GM18517 (cell line): ENCODE data around the gene BTG3.

Experiments
- ATAC-seq: cut with Tn5 transposase; IDR thresholded peaks from one replicate; pipeline ENCODE4 v1.9.1; 2021; ENCODE audit warnings: mild to moderate bottlenecking, moderate library complexity; ENCODE audit not compliant: unreplicated experiment

Gene BTG3

DNA sequence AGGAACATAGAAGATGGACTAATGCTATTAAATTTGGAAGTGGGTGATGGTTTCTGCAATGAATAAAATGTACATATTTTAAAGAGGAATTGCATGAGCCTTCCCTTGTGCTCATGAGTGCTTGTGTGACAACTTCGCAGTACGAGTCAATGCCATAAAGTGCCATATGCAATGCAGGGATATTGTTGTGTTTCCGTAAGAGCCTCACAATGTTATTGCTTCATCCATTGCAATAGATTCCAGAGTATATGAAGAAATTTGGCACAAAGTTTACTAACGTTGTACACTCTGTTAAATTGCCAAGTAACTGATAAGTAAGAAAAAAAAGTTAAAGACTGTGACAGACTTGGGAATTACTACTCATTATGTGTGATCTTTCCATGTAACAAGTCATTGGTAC lies 22.3 kb downstream of the BTG3 start:
- ATAC-seq, result no peak

- no peak for ATAC-seq
These were observed 26.7 kb downstream of the BTG3 start for GRCh38 chr21:17585875-17586450.

DNA sequence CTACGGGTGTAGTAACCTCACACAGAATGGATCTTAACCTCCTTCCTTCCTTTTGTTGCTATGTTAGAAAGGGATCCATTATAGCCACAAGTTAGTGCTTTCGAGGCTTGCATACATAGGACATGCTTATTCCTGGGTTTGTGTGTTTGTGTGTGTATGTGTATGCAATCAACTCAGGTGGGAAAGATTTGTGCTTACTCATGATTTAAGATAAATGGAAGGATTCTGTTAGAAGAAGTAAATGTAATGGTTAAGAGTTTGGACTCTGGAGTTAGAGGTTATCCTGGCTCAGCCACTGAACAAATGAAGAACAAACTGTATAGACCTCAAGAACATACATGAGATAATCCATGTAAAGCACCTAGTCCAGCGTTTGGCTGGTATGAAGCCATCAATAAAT lies 28.8 kb downstream of the BTG3 start:
- no peak for ATAC-seq

DNA sequence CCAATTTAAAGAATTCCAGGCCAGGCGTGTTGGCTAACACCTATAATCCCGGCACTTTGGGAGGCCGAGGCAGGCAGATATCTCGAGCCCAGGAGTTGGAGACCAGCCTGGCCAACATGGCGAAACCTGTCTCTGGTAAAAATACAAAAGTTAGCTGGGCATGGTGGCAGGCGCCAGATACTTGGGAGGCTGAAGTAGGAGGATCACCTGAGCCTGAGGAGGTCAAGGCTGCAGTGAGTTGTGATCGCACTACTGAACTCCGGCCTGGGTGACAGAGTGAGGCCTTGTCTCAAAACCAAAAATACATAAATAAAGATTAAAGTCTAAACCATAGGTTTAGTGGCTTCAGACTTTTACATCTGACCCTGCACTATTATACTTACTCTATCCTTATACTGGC lies 32.4 kb downstream of the BTG3 start:
- ATAC-seq, result no peak

- no peak for ATAC-seq
These were observed 33.8 kb downstream of the BTG3 start for GRCh38 chr21:17578876-17579275.

DNA sequence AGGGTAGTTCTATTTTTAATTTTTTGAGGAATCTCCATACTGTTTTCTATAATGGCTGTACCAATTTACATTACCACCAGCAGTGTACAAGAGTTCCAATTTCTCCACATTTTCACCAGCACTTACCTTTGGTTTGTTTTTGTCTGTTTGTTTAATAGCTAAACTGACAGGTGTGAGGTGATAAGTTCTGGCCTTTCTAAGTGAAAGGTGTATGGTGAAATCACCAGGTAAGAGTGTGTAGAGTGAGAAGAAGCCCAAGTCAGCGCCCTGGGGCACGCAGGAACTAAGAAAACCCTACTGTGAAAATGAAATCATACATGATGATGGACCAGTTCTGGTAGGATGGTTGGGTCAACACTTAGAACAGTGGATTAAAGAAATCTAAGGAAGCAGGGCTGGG lies 34.5 kb downstream of the BTG3 start:
- ATAC-seq, result no peak

DNA sequence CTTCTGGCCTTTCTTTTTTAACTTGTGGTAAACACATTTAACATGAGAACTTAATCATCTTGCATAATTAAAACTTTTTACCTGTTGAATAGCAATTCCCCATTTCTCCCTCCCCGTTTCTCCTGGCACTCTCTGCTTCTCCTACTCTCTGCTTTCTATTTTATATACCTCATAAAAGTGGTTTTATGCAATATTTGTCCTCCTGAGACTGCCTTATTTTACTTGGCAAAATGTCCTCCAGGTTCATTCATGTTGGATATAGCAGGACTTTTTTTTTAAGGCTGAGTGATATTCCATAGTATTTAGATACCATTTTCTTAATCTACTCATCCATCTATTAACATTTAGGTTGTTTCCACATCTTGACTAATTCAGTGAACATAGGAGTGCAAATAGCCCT lies 35.0 kb downstream of the BTG3 start:
- ATAC-seq, result no peak

- ATAC-seq, result no peak
These were observed 36.4 kb downstream of the BTG3 start for GRCh38 chr21:17576080-17576835.

- no peak for ATAC-seq
These were observed 37.6 kb downstream of the BTG3 start for GRCh38 chr21:17575076-17575475.

DNA sequence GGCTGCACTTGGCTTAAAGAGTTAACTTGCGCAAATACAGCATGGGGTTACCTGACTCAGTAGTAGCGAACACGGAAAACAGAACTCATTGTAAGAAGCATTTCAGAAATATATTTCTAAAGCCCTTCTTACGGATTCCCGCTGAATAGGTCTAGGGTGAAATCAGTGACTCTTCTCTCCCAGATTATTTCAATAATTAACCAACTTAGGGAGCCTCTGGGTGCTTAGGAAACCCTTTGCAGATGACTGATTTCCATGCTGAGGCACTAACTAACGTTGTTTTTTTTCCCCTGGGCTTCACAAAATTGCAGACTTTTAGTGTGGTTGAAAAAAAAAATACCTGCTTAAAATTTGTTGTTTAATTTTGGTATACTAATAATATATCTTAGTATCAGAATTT lies 40.3 kb downstream of the BTG3 start:
- no peak for ATAC-seq

- no peak for ATAC-seq
These were observed 41.9 kb downstream of the BTG3 start for GRCh38 chr21:17570786-17571185.

DNA sequence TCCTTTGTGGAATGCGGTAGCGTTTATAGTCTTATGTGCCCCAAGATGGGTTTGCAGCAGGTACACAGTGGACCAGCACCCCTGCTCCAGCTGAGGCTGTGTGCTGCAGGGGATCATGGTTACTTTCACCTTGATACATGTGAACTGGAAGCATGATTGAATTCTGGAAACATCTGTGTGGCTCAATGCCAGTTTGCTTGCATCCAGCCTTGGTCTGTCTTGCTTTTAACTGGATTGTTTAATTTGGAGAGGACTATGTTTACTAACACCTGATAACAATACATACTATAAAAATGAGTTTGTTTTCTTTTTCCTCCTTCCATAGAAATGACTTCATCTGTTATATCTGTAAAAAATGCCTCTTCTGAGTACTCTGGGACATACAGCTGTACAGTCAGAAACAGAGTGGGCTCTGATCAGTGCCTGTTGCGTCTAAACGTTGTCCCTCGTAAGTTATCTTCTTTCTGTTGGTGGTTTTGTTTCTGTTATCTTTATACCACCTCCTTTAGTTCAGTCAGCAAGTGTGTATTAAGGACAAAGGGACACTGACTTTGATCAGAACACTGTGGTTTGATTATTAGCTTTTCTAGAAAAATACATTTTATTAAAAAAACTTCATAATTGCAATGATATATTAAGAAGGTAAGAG lies 52.2 kb downstream of the BTG3 start:
- ATAC-seq, result no peak

- ATAC-seq, result no peak
These were observed 57.8 kb downstream of the BTG3 start for GRCh38 chr21:17554679-17555465.

- no peak for ATAC-seq
These were observed 58.6 kb downstream of the BTG3 start for GRCh38 chr21:17554120-17554519.

DNA sequence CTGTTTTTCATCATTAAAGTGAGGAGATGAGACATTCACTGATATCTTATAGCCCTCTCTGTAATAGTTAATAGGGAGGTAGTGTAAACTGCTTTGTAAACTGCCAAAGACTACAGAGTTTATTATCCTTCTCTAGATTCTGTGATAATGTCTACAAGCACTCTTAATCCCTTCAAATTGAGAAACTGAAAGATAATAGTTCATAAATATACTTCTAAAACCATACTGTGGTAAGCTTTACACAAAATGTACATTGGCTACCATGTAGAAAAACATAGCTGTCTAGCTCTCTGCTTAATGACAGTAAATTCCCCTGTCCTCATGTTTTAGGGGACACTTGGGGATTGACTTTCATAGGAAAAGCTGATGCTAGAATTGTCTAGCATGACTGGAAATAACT lies 60.3 kb downstream of the BTG3 start:
- ATAC-seq, result no peak

DNA sequence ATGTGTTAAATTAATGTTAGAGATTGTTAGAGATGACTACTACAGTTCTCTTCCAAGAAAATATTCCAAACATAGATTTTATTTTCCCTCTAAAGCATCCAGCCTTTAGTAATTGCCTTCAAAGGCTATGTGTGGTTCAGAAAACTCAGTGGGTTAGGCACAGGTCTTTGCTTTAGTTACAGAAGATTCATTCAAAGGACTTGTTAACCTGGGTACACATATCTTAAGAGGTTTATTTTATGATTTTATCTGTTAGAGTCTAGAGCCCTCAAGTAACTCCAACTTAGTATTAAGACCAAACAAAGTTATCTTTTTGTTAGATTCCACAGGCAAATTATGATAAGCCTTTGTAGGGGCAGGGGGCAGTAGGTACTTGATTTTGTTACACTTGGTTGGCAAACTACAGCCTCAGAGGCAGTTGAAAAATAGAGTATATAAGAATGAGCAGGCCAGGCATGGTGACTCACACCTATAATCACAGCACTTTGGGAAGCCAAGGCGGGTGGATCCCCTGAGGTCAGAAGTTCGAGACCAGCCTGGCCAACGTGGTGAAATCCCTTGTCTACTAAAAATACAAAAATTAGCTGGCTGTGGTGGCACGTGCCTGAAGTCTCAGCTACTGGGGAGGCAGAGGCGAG lies 61.9 kb downstream of the BTG3 start:
- ATAC-seq, result no peak

GRCh38 chr21:17548262-17548661 lies 64.4 kb downstream of the BTG3 start:
- no peak for ATAC-seq

GRCh38 chr21:17545007-17545406 lies 67.7 kb downstream of the BTG3 start:
- ATAC-seq, result no peak
